Neural progenitor cell (in vitro differentiated cells): ENCODE measurements around the gene AP1B1. TPM values are rescaled to one million over a fixed set of nuclear protein-coding genes. Genes with fewer than 3 reads are reported as not detected.

Experiments used
- DNase-seq: peaks from one replicate; pipeline ENCODE4 v3.0.0-alpha.2; 2016; ENCODE audit warnings: low spot score
- H2AFZ ChIP-seq: fragments of 200-600 bp; sonication (generic); replicated peaks from 2 replicates; pipeline ENCODE4 v1.6.1; 2016; ENCODE audit warnings: antibody characterized with exemption
- H3F3A ChIP-seq: fragments of 200-600 bp; sonication (generic); 2 replicates; pipeline ENCODE4 v1.6.1; 2016; ENCODE audit warnings: antibody characterized with exemption, low read depth
- H3K27ac ChIP-seq: fragments of 200-600 bp; sonication (generic); 2 replicates; pipeline ENCODE4 v1.5.1; 2016; ENCODE audit warnings: mild to moderate bottlenecking
- H3K27me3 ChIP-seq: fragments of 200-600 bp; sonication (generic); 2 replicates; pipeline ENCODE4 v1.6.1; 2016; ENCODE audit warnings: mild to moderate bottlenecking, moderate library complexity
- H3K36me3 ChIP-seq: fragments of 200-600 bp; sonication (generic); 2 replicates; pipeline ENCODE4 v1.5.1; 2016
- H3K4me1 ChIP-seq: fragments of 200-600 bp; sonication (generic); 2 replicates; pipeline ENCODE4 v1.6.1; 2016; ENCODE audit warnings: mixed run types
- H3K4me2 ChIP-seq: fragments of 200-600 bp; sonication (generic); 2 replicates; pipeline ENCODE4 v1.6.1; 2016
- H3K4me3 ChIP-seq: fragments of 200-600 bp; sonication (generic); 2 replicates; pipeline ENCODE4 v1.5.1; 2016
- H3K79me2 ChIP-seq: fragments of 200-600 bp; sonication (generic); 2 replicates; pipeline ENCODE4 v1.6.1; 2016; ENCODE audit warnings: low read depth
- H3K9ac ChIP-seq: fragments of 200-600 bp; sonication (generic); 2 replicates; pipeline ENCODE4 v1.6.1; 2016
- H3K9me3 ChIP-seq: fragments of 200-600 bp; sonication (generic); 2 replicates; pipeline ENCODE4 v1.5.1; 2016; ENCODE audit warnings: low read depth
- H4K20me1 ChIP-seq: fragments of 200-600 bp; sonication (generic); 2 replicates; pipeline ENCODE4 v1.6.1; 2016; ENCODE audit warnings: low read depth
- H3K27ac Mint-ChIP-seq: 3 replicates; pipeline ENCODE4 v1.8.0; 2021; ENCODE audit warnings: mixed read lengths
- H3K27me3 Mint-ChIP-seq: 2 replicates; pipeline ENCODE4 v1.8.0; 2022; ENCODE audit warnings: low read depth, mild to moderate bottlenecking, inconsistent platforms, moderate library complexity, mixed read lengths; ENCODE audit not compliant: insufficient read depth
- H3K36me3 Mint-ChIP-seq: 3 replicates; pipeline ENCODE4 v1.8.0; 2021; ENCODE audit warnings: mixed read lengths
- H3K4me1 Mint-ChIP-seq: 3 replicates; pipeline ENCODE4 v1.8.0; 2021; ENCODE audit warnings: mixed read lengths
- H3K4me3 Mint-ChIP-seq: 3 replicates; pipeline ENCODE4 v1.8.0; 2021; ENCODE audit warnings: mild to moderate bottlenecking, moderate library complexity, mixed read lengths
- H3K9me3 Mint-ChIP-seq: 3 replicates; pipeline ENCODE4 v1.8.0; 2020; ENCODE audit warnings: mixed read lengths
- CTCF ChIP-seq: fragments of 200-600 bp; sonication (generic); IDR thresholded peaks from 2 replicates; pipeline ENCODE4 v1.5.1; 2017; ENCODE audit warnings: antibody characterized with exemption, mild to moderate bottlenecking
- EZH2 ChIP-seq: fragments of 200-600 bp; sonication (generic); IDR thresholded peaks from 2 replicates; pipeline ENCODE4 v1.6.1; 2017; ENCODE audit warnings: antibody characterized with exemption, mild to moderate bottlenecking, moderate library complexity
- EZH2phosphoT487 ChIP-seq: fragments of 200-600 bp; sonication (generic); IDR thresholded peaks from 2 replicates; pipeline ENCODE4 v1.6.1; 2017; ENCODE audit warnings: antibody characterized with exemption
- total RNA-seq: library from RNA; depleted of rRNA; stranded (reverse); fragments of >200 nt; gene quantifications from 2 replicates; pipeline ENCODE4 v1.2.3, GENCODE V29; 2015; ENCODE audit warnings: low replicate concordance

Gene AP1B1
- total RNA-seq, 1 donor from 2014 or later: 34.7 TPM

- no peaks in the 10 kb centered on the region for H3F3A ChIP-seq
- no peak for DNase-seq
- no peaks in the 10 kb centered on the region for H3K36me3 ChIP-seq
- peaks cover 24% of the 10 kb centered on the region for H3K79me2 ChIP-seq
- no peak for TF ChIP-seq CTCF
- no peak for TF ChIP-seq EZH2
- TF ChIP-seq EZH2phosphoT487: no peak
- H2AFZ ChIP-seq: no peak overlapping the region
- H3K4me1 Mint-ChIP-seq: peaks cover 21% of the 10 kb centered on the region
- H3K9ac ChIP-seq: no peak overlapping the region
- peaks cover 5% of the 10 kb centered on the region for H4K20me1 ChIP-seq
- no peaks in the 10 kb centered on the region for H3K9me3 ChIP-seq
- H3K4me3 Mint-ChIP-seq: peak overlapping the region; percentile 92
- peaks cover 5% of the 10 kb centered on the region for H3K36me3 Mint-ChIP-seq
- H3K9me3 Mint-ChIP-seq: no peaks in the 10 kb centered on the region
- H3K4me1 ChIP-seq: peaks cover 4% of the 10 kb centered on the region
- no peak overlapping the region for H3K27ac ChIP-seq
- H3K4me2 ChIP-seq: no peak overlapping the region
- H3K27me3 Mint-ChIP-seq: peaks cover under 1% of the 10 kb centered on the region
- H3K27ac Mint-ChIP-seq: no peak overlapping the region
- no peak overlapping the region for H3K4me3 ChIP-seq
- H3K27me3 ChIP-seq: no peaks in the 10 kb centered on the region
Measured at GRCh38 chr22:29386708-29387107, 1.7 kb downstream of the AP1B1 start.

- peaks cover 24% of the 10 kb centered on the region for H3K4me1 Mint-ChIP-seq
Measured at GRCh38 chr22:29385748-29386147, 2.6 kb downstream of the AP1B1 start.

GRCh38 chr22:29385151-29385704 is 3.1 kb downstream of the AP1B1 start:
- Histone ChIP-seq H3K4me2 (no peak overlapping the region), H3K4me3 (no peak overlapping the region), H3K36me3 (no peaks in the 10 kb centered on the region), H3K9ac (no peak overlapping the region), H3K27me3 (no peaks in the 10 kb centered on the region), H3F3A (no peaks in the 10 kb centered on the region), H3K27ac (no peak overlapping the region), H4K20me1 (peaks cover 8% of the 10 kb centered on the region), H3K9me3 (no peaks in the 10 kb centered on the region), H2AFZ (no peak overlapping the region), H3K4me1 (peaks cover 4% of the 10 kb centered on the region), H3K79me2 (peaks cover 24% of the 10 kb centered on the region)
- Mint-ChIP-seq H3K4me3 (no peak overlapping the region), H3K4me1 (peaks cover 29% of the 10 kb centered on the region), H3K27me3 (peaks cover 3% of the 10 kb centered on the region), H3K27ac (no peak overlapping the region), H3K9me3 (no peaks in the 10 kb centered on the region), H3K36me3 (peaks cover 5% of the 10 kb centered on the region)
- no peak for TF ChIP-seq CTCF
- DNase-seq: no peak

More at GRCh38 chr22:29385748-29386147, 2.6 kb downstream of the AP1B1 start:
- Histone ChIP-seq H4K20me1 (peaks cover 5% of the 10 kb centered on the region), H3K27ac (no peak overlapping the region), H3K4me1 (peaks cover 4% of the 10 kb centered on the region), H3F3A (no peaks in the 10 kb centered on the region), H3K79me2 (peaks cover 24% of the 10 kb centered on the region), H3K36me3 (no peaks in the 10 kb centered on the region), H3K27me3 (no peaks in the 10 kb centered on the region), H3K9me3 (no peaks in the 10 kb centered on the region), H3K9ac (no peak overlapping the region), H2AFZ (no peak overlapping the region), H3K4me2 (no peak overlapping the region), H3K4me3 (no peak overlapping the region)
- Mint-ChIP-seq H3K36me3 (peaks cover 5% of the 10 kb centered on the region), H3K27ac (no peak overlapping the region), H3K9me3 (no peaks in the 10 kb centered on the region), H3K27me3 (no peaks in the 10 kb centered on the region), H3K4me3 (no peak overlapping the region)
- TF ChIP-seq CTCF: no peak
- no peak for TF ChIP-seq EZH2phosphoT487
- TF ChIP-seq EZH2: no peak
- no peak for DNase-seq
